ENCODE data around the gene IFNL3.

The IFNL3 gene

GRCh38 chr19:39212375-39212742 is 32.4 kb downstream of the IFNL3 start:
- peak; percentile 53 for TF ChIP-seq CTCF (IDR thresholded peaks at IDR 0.05; ENCODE audit: low read depth, low read length, missing control alignments)
- no peak for DNase-seq (ENCODE audit: extremely low read depth, low read depth)
- H3K4me3 ChIP-seq (replicated peaks; ENCODE audit: low read depth, low read length) = no peak overlapping the region

- TF ChIP-seq CTCF (IDR thresholded peaks at IDR 0.05; ENCODE audit: low read depth, low read length, missing control alignments) = no peak
- DNase-seq (ENCODE audit: extremely low read depth, low read depth) = no peak
- no peak overlapping the region for H3K4me3 ChIP-seq (replicated peaks; ENCODE audit: low read depth, low read length)
Observed at GRCh38 chr19:39211731-39212374, 33.0 kb downstream of the IFNL3 start.

GRCh38 chr19:39209196-39209595 is 35.6 kb downstream of the IFNL3 start:
- no peak overlapping the region for H3K4me3 ChIP-seq (replicated peaks; ENCODE audit: low read depth, low read length)
- no peak for TF ChIP-seq CTCF (IDR thresholded peaks at IDR 0.05; ENCODE audit: low read depth, low read length, missing control alignments)
- DNase-seq (ENCODE audit: extremely low read depth, low read depth) = no peak

GRCh38 chr19:39208175-39208795 is 36.5 kb downstream of the IFNL3 start:
- DNase-seq (ENCODE audit: extremely low read depth, low read depth) = no peak
- no peak for TF ChIP-seq CTCF (IDR thresholded peaks at IDR 0.05; ENCODE audit: low read depth, low read length, missing control alignments)
- no peak overlapping the region for H3K4me3 ChIP-seq (replicated peaks; ENCODE audit: low read depth, low read length)

- TF ChIP-seq CTCF (IDR thresholded peaks at IDR 0.05; ENCODE audit: low read depth, low read length, missing control alignments) = no peak
- no peak for DNase-seq (ENCODE audit: extremely low read depth, low read depth)
- H3K4me3 ChIP-seq (replicated peaks; ENCODE audit: low read depth, low read length) = no peak overlapping the region
Observed at GRCh38 chr19:39207293-39207836, 37.4 kb downstream of the IFNL3 start.

- no peak for TF ChIP-seq CTCF (IDR thresholded peaks at IDR 0.05; ENCODE audit: low read depth, low read length, missing control alignments)
- no peak for DNase-seq (ENCODE audit: extremely low read depth, low read depth)
Observed at GRCh38 chr19:39206122-39206521, 38.7 kb downstream of the IFNL3 start.

More at GRCh38 chr19:39206122-39206521, 38.7 kb downstream of the IFNL3 start:
- H3K4me3 ChIP-seq (replicated peaks; ENCODE audit: low read depth, low read length) = no peak overlapping the region
